ENCODE results near the gene LGALS9C.
"Not testable (repeated sequence)": the region's sequence is repeated elsewhere in the genome, so short reads cannot be mapped to it uniquely, and the experiment has no call there.

Gene LGALS9C

DNA sequence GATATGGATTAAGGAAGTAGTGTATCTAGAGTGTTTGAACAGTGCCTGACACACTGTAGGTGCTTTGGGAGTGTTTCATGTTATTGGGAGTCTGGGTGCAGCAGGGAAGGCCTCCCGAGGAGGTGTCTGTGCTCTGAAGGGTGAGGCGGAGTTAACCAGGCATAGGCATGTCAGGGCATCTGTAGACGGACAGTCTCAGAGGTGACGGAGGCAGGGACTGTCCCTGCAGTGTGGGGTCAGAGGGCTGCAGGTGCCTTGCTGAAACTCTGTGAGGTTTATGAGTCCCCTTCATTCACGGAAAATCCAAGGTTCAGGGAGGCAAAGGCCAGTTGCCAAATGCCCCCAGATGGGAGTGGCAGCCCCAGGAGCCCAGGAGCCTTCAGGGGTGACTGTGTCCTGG lies 778 bp downstream of the LGALS9C start:
- FAIRE-seq; DNase-seq (ENCODE audit: insufficient read length, low spot score): not testable (repeated sequence)

DNA sequence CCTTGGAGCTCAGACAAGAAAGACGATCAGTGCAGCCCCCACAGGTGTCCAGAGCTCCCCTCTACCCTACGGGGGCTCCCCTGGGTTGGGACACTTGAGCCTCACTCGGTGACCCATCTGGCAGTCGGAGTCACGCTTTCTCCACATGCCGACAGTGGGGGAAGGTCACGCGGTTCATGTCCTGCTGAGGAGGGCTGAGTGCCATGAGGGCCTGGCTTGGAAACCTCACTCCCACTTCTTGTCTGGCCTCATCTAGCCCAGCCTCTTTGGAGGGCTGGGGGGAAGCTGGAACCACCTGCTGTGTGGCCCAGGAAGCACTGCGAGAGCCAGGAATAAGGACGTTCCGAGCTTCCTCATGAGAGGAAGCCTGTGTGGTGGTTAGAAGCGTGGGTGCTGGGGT lies 1.8 kb downstream of the LGALS9C start:
- not testable (repeated sequence) for FAIRE-seq; DNase-seq (ENCODE audit: insufficient read length, low spot score)

DNA sequence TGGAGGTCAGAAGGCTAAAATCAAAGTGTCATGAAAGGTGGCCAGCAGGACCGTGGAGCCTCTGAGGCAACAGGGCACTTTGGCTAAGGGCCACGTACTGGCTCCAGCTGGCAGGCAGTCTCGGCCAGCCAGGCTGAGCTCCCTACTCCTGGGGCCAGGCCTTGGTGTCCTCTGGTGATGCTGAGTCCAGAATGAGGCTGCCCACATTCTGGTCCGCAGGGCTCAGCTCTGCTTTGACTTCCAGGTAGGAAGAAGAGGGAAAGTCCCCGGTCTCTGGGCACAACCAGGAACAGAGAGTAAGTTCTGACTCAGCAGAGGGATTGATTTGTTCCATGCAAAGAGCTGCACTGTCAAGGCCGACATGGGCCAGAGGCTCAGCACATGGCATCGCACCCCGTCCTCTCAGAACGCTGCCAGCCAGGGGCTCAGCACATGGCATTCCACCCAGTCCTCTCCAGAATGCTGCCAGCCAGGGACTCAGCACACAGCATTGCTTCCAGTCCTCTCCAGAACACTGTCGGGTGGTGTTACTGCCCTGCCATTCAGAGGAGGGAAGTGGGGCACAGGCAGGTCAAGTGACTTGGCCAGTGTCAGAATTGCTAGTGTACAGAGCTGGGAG lies 2.5 kb downstream of the LGALS9C start:
- not testable (repeated sequence) for DNase-seq (ENCODE audit: insufficient read length, low spot score); FAIRE-seq

- DNase-seq (ENCODE audit: insufficient read length, low spot score); FAIRE-seq: not testable (repeated sequence)
Observed at GRCh38 chr17:18481775-18482174, 5.2 kb downstream of the LGALS9C start.

DNA sequence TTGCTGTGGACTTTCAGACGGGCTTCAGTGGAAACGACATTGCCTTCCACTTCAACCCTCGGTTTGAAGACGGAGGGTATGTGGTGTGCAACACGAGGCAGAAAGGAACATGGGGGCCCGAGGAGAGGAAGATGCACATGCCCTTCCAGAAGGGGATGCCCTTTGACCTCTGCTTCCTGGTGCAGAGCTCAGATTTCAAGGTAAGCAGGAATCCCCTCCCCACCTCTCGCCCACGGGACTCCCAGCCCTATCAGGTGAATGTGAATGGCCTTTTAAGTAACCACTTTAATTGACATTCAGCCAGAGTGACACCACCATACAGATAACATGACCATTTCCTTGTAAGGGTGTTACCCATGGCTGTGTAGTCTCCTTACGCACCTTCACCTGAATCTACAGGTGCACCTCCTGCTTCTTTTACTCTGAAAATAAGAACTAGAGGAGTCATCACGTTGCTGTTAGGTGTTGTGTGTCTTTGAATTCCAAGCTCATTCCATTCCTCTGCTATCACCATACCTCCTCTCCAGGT lies 9.4 kb downstream of the LGALS9C start:
- not testable (repeated sequence) for FAIRE-seq

GRCh38 chr17:18487633-18488032 lies 11.0 kb downstream of the LGALS9C start:
- not testable (repeated sequence) for DNase-seq (ENCODE audit: insufficient read length, low spot score); FAIRE-seq

More for the DNA sequence above, 9.4 kb downstream of the LGALS9C start:
- not testable (repeated sequence) for DNase-seq (ENCODE audit: insufficient read length, low spot score)

- not testable (repeated sequence) for DNase-seq (ENCODE audit: insufficient read length, low spot score); FAIRE-seq
Observed at GRCh38 chr17:18488622-18489021, 12.0 kb downstream of the LGALS9C start.

DNA sequence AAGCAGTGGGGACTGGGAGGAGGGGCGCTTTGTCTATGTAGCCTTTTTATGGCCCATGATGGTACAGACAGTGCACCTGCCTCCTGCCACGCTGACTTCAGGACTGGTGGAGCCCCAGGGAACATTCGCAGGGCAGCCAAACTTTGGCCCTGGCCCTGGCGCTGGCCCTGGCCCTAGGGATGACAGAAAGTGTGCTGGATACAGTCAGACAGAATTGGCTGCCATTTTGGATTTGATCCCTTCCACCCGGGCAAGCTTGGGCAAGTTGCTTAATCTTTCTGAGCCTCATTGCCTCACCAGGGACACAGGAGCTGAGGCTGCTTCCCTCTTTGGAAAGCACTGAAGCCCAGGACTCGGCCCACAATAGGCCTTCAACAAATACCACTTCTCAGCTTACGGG lies 13.4 kb downstream of the LGALS9C start:
- FAIRE-seq: not testable (repeated sequence)

GRCh38 chr17:18492712-18493480 lies 16.3 kb downstream of the LGALS9C start:
- FAIRE-seq; DNase-seq (ENCODE audit: insufficient read length, low spot score): not testable (repeated sequence)

More for the DNA sequence above, 13.4 kb downstream of the LGALS9C start:
- DNase-seq (ENCODE audit: insufficient read length, low spot score): not testable (repeated sequence)

- FAIRE-seq; DNase-seq (ENCODE audit: insufficient read length, low spot score): not testable (repeated sequence)
Observed at GRCh38 chr17:18494250-18494768, 17.7 kb downstream of the LGALS9C start.

GRCh38 chr17:18497044-18497443 lies 20.5 kb downstream of the LGALS9C start:
- DNase-seq (ENCODE audit: insufficient read length, low spot score); FAIRE-seq: not testable (repeated sequence)

DNA sequence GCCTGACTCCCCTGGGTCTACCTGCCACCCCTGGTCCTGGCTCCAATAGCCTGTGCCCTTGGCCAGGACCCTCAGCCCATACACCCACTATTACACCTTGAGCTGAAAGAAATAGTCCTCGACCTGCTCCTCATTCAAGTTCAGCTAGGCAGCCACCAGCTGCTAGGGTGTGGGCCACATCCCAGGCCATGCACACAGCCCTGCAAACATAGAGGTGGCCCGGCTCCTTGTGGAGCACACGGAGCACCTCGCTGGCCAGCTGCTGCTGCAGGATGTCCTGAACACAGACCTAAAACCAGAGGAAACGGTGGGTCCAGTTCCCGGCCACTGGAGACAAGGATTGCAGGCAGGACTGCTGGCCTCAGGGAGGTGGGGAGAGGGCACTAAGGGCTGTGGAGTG lies 22.5 kb downstream of the LGALS9C start:
- DNase-seq (ENCODE audit: insufficient read length, low spot score); FAIRE-seq: not testable (repeated sequence)

DNA sequence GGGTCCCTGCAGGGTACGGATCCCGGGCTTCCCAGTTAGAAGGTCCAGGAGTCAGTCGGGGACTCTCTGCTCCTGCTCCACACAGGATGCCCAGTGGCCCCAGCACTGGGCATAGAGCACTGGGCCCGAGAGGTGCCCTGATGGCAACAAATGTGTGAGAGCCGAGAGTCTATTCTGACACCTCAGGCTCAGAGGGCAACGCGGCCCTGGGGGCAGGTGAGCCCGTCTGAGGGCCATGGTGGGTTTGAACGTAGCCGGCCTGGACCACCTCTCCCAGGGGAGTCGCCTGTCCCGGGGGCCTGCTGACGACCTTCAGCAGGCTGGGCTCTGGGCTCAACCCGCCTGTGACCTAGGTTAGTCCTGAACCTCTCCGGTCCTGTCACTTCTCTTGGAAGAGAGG lies 23.2 kb downstream of the LGALS9C start:
- DNase-seq (ENCODE audit: insufficient read length, low spot score); FAIRE-seq: not testable (repeated sequence)

- not testable (repeated sequence) for DNase-seq (ENCODE audit: insufficient read length, low spot score); FAIRE-seq
Observed at GRCh38 chr17:18500281-18500680, 23.7 kb downstream of the LGALS9C start.

DNA sequence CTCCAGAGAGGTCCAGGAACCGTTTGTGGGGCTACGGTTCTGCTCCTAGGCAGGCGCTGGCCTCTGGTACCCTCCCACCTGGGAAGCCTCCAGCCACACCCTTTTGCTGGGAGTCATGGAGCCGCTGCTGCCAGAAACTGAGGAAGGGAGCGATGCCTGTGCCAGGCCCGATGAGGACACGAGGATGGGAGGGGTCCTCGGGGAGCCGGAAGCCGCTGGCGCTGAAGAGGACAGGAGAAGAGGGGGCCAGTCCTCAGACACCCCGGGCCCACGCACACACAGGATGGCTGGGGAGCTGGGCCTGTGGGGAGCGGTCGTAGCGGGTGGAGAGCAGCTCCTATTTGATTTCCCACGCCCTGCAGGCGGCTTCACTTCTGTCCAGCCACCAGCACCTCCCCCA lies 24.2 kb downstream of the LGALS9C start:
- DNase-seq (ENCODE audit: insufficient read length, low spot score); FAIRE-seq: not testable (repeated sequence)

- FAIRE-seq; DNase-seq (ENCODE audit: insufficient read length, low spot score): not testable (repeated sequence)
Observed at GRCh38 chr17:18503221-18503620, 26.6 kb downstream of the LGALS9C start.

DNA sequence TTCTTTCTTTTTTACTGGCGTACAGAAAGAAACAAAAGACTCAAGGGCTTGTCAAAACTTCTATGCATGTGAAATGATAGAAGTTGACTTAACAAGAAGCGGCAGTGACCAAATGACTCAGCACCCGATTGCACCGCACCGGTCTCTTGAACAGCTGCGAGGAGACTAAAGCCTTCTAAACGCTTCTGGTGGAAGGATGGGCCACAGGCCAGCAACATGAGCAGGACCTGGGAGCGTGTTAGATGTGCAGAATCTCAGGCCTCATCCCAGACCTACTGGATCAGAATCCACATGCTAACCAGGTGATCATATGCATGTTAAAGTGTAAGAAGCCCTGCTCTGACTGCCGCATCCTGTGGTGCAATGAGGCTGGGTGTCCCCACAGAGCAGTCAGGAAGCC lies 31.1 kb downstream of the LGALS9C start:
- not testable (repeated sequence) for FAIRE-seq; DNase-seq (ENCODE audit: insufficient read length, low spot score)

GRCh38 chr17:18508667-18509066 lies 32.1 kb downstream of the LGALS9C start:
- not testable (repeated sequence) for DNase-seq (ENCODE audit: insufficient read length, low spot score); FAIRE-seq

GRCh38 chr17:18521100-18521499 lies 44.5 kb downstream of the LGALS9C start:
- FAIRE-seq; DNase-seq (ENCODE audit: insufficient read length, low spot score): not testable (repeated sequence)

DNA sequence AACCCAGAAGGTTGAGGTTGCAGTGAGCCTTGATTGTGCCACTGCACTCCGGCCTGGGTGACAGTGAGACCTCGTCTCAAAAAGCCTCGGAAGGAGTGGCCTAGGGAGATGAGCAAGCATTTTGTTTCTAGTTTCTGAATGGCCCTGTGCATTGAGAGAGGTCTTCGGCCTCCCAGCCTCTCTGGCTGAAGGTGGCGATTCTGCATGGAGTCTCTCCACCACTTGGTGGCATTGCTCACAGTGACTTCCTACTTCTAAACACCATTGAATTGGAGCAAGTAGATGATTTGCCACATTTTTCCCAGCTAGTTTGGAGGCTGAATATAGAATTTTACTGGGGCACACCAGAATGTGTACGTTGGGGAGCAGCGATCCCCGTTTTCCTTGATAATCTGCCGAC lies 48.4 kb downstream of the LGALS9C start:
- DNase-seq (ENCODE audit: insufficient read length, low spot score); FAIRE-seq: not testable (repeated sequence)

Measured in D721Med (cell line).